GM12878 (cell line): ENCODE results near the gene CHURC1.

Experiments used
- ATF3 ChIP-seq: IDR thresholded peaks from 2 replicates; pipeline ENCODE4 v1.6.1; 2011; ENCODE audit warnings: low read depth, mild to moderate bottlenecking, low read length, moderate library complexity, borderline replicate concordance; ENCODE audit errors: extremely low read depth
- CREB1 ChIP-seq: IDR thresholded peaks from 2 replicates; pipeline ENCODE4 v1.6.1; 2012; ENCODE audit warnings: low read depth, mild to moderate bottlenecking, inconsistent platforms
- EP300 ChIP-seq, 2 experiments: fragments of 150-350 bp in 1 of 2; IDR thresholded peaks; 2 replicates each; pipeline ENCODE4 v1.6.1; 2011 to 2012; ENCODE audit warnings: low read depth in 2 of 2, low read length in 2 of 2, borderline replicate concordance in 1 of 2, improper control_type of control experiment in 1 of 2, inconsistent platforms in 1 of 2; ENCODE audit not compliant: control insufficient read depth in 1 of 2
- GABPA ChIP-seq: IDR thresholded peaks from 2 replicates; pipeline ENCODE4 v1.6.1; 2014; ENCODE audit warnings: antibody characterized with exemption, low read depth, mild to moderate bottlenecking, inconsistent platforms
- NFIC ChIP-seq: IDR thresholded peaks from 2 replicates; pipeline ENCODE4 v1.6.1; 2012; ENCODE audit warnings: low read depth, mild to moderate bottlenecking, inconsistent platforms, low read length, moderate library complexity
- NFYB ChIP-seq: IDR thresholded peaks from 2 replicates; pipeline ENCODE4 v1.6.1; 2011; ENCODE audit warnings: low read depth, mild to moderate bottlenecking, low read length, improper control_type of control experiment, moderate library complexity; ENCODE audit not compliant: insufficient read depth
- POLR2A ChIP-seq: IDR thresholded peaks from 2 replicates; pipeline ENCODE4 v1.6.1; 2011; ENCODE audit warnings: low read depth, mild to moderate bottlenecking, low read length
- SMC3 ChIP-seq: IDR thresholded peaks from 2 replicates; pipeline ENCODE4 v1.6.1; 2011; ENCODE audit warnings: low read length, improper control_type of control experiment, borderline replicate concordance
- TF ChIP-seq, protein P1 (sequence below): IDR thresholded peaks from 2 replicates; pipeline ENCODE4 v1.6.1; 2012; ENCODE audit warnings: low read length, inconsistent platforms
- TF ChIP-seq, protein P2 (sequence below), 3 experiments: IDR thresholded peaks in 2 of 3; conservative IDR thresholded peaks in 1 of 3; 2 replicates each; pipeline ENCODE4 v1.5.1; 2011; ENCODE audit warnings: low read depth in 3 of 3, low read length in 3 of 3, mild to moderate bottlenecking in 3 of 3, control low read depth in 2 of 3, moderate library complexity in 2 of 3, inconsistent platforms in 1 of 3, mixed read lengths in 1 of 3; ENCODE audit not compliant: control insufficient read depth in 2 of 3, insufficient read depth in 1 of 3; ENCODE audit errors: extremely low read depth in 1 of 3
- TF ChIP-seq, protein P3 (sequence below): fragments of 450-650 bp; formaldehyde crosslinking; IDR thresholded peaks from 2 replicates; pipeline ENCODE4 v1.4.0; 2022; ENCODE audit warnings: mild to moderate bottlenecking, moderate library complexity

DNA sequence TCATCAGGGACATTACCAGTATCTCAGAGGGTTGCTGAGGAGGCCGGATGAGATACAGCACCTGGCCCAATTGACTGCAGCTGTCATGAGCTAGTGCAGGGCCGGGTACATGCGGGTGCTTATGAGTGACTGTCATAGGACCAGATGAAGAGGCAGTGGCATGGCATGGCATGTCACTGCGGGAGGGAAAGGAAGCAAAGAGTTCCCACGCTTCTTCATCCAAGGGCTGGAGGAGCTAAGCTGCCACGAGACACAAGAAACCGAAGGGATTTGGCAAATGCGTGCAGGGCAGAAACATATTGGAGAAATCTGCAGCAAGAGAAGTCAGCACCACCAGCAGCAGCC is 39.0 kb downstream of the CHURC1 start:
- TF ChIP-seq POLR2A = no peak
- no peak for TF ChIP-seq GABPA
- no peak for TF ChIP-seq ATF3
- TF ChIP-seq, protein P1, sequence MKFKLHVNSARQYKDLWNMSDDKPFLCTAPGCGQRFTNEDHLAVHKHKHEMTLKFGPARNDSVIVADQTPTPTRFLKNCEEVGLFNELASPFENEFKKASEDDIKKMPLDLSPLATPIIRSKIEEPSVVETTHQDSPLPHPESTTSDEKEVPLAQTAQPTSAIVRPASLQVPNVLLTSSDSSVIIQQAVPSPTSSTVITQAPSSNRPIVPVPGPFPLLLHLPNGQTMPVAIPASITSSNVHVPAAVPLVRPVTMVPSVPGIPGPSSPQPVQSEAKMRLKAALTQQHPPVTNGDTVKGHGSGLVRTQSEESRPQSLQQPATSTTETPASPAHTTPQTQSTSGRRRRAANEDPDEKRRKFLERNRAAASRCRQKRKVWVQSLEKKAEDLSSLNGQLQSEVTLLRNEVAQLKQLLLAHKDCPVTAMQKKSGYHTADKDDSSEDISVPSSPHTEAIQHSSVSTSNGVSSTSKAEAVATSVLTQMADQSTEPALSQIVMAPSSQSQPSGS = no peak
- no peak for TF ChIP-seq EP300 (IDR thresholded peaks at IDR 0.05; ENCODE audit: borderline replicate concordance in 1 of 2, control insufficient read depth in 1 of 2, low read depth in 2 of 2, low read length in 2 of 2)
- no peak for TF ChIP-seq CREB1
- TF ChIP-seq, protein P2, sequence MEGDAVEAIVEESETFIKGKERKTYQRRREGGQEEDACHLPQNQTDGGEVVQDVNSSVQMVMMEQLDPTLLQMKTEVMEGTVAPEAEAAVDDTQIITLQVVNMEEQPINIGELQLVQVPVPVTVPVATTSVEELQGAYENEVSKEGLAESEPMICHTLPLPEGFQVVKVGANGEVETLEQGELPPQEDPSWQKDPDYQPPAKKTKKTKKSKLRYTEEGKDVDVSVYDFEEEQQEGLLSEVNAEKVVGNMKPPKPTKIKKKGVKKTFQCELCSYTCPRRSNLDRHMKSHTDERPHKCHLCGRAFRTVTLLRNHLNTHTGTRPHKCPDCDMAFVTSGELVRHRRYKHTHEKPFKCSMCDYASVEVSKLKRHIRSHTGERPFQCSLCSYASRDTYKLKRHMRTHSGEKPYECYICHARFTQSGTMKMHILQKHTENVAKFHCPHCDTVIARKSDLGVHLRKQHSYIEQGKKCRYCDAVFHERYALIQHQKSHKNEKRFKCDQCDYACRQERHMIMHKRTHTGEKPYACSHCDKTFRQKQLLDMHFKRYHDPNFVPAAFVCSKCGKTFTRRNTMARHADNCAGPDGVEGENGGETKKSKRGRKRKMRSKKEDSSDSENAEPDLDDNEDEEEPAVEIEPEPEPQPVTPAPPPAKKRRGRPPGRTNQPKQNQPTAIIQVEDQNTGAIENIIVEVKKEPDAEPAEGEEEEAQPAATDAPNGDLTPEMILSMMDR (IDR thresholded peaks at IDR 0.05 in 2 of 3, conservative IDR thresholded peaks at IDR 0.05 in 1 of 3; ENCODE audit: control insufficient read depth in 2 of 3, extremely low read depth in 1 of 3, insufficient read depth in 1 of 3, low read depth in 3 of 3, low read length in 3 of 3) = no peak
- TF ChIP-seq, protein P3, sequence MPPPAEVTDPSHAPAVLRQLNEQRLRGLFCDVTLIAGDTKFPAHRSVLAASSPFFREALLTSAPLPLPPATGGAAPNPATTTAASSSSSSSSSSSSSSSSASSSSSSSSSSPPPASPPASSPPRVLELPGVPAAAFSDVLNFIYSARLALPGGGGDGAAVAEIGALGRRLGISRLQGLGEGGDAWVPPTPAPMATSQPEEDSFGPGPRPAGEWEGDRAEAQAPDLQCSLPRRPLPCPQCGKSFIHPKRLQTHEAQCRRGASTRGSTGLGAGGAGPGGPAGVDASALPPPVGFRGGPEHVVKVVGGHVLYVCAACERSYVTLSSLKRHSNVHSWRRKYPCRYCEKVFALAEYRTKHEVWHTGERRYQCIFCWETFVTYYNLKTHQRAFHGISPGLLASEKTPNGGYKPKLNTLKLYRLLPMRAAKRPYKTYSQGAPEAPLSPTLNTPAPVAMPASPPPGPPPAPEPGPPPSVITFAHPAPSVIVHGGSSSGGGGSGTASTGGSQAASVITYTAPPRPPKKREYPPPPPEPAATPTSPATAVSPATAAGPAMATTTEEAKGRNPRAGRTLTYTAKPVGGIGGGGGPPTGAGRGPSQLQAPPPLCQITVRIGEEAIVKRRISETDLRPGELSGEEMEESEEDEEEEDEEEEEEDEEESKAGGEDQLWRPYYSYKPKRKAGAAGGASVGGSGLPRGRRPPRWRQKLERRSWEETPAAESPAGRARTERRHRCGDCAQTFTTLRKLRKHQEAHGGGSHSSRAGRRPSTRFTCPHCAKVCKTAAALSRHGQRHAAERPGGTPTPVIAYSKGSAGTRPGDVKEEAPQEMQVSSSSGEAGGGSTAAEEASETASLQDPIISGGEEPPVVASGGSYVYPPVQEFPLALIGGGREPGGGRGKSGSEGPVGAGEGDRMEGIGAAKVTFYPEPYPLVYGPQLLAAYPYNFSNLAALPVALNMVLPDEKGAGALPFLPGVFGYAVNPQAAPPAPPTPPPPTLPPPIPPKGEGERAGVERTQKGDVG (CRISPR knock-in tag) = no peak
- TF ChIP-seq NFYB = no peak
- TF ChIP-seq SMC3 = no peak
- TF ChIP-seq NFIC = no peak
